ENCODE data around the gene AGFG2. TPM values are rescaled to one million over a fixed set of nuclear protein-coding genes. Genes with fewer than 3 reads are reported as not detected.
"Not testable (repeated sequence)": the region's sequence is repeated elsewhere in the genome, so short reads cannot be mapped to it uniquely, and the experiment has no call there.

The AGFG2 gene, protein sequence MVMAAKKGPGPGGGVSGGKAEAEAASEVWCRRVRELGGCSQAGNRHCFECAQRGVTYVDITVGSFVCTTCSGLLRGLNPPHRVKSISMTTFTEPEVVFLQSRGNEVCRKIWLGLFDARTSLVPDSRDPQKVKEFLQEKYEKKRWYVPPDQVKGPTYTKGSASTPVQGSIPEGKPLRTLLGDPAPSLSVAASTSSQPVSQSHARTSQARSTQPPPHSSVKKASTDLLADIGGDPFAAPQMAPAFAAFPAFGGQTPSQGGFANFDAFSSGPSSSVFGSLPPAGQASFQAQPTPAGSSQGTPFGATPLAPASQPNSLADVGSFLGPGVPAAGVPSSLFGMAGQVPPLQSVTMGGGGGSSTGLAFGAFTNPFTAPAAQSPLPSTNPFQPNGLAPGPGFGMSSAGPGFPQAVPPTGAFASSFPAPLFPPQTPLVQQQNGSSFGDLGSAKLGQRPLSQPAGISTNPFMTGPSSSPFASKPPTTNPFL
- total RNA-seq (2014; rRNA removed; shearing (Covaris generic); ENCODE audit: low replicate concordance) = 20.0 and 42.3 TPM in 2 replicates

DNA sequence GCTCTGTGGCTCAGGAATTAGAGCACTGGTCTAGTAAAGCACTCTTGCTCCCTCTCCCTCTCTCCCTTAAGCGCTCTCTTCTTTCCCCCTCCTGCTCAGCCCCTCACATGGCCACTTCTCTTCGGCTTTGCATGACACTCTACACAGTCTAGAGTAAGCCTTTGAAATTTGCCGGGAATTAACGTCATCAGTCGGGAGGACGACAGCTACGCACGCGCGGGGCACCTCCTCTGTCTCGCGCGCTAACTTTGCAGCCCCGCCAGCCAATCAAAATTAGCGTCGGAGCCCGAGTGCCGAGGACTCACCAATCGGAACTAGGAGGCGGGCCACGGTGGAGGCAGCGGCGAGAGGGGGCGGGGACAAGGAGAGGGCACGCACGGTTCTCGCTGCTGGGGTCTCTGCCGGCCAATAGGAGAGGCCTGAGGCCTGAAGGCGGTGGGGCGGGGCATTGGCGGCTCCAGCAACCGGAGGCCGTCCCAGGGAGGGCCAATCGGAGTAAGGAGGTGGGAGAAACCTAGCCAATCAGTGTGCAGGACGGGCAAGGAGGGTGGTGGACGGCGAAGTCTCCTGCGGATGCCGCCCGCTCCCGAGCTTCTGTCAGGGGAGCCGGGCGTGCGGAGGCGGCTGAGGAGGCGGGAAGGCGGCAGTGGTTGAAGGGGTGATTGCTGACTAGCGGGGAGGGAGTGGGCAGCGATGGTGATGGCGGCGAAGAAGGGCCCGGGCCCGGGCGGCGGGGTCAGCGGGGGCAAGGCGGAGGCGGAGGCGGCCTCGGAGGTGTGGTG is at the start of gene AGFG2:
Gene AGFG2 (plus strand): TSS at position 550 of the 782 bp plus-strand sequence. CDS start 144 bp downstream, at position 694.
- in situ Hi-C loops (cut with HindIII; ENCODE audit: low pct_unique_long_range_greater_than_20kb, low sequenced_read_pairs) = no loop called here
- DNase-seq (ENCODE audit: low read depth) = peak; percentile 100

DNA sequence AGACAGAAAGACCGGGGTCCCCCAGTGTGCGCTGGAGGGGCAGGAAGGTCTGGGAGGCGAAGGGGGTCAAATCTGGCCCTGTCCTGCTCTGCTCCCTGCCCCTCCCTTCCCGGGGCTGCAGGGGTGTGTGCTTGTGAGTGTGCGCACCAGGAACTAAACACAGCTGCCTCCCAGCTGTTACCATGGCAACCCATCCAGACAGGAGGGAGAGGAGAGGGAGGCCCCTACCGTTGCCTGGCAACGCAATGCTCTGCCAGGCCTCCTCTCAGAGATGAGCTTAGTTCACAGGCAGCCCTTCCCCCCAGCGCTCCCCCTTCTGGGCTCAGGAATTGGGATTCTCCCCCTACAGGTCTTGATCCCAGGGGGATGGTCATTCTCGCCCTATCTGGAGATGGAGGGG is 49.2 kb upstream of the AGFG2 start:
- DNase-seq (ENCODE audit: low read depth) = peak; percentile 76
- in situ Hi-C loops (cut with HindIII; ENCODE audit: low pct_unique_long_range_greater_than_20kb, low sequenced_read_pairs) = no loop called here

DNA sequence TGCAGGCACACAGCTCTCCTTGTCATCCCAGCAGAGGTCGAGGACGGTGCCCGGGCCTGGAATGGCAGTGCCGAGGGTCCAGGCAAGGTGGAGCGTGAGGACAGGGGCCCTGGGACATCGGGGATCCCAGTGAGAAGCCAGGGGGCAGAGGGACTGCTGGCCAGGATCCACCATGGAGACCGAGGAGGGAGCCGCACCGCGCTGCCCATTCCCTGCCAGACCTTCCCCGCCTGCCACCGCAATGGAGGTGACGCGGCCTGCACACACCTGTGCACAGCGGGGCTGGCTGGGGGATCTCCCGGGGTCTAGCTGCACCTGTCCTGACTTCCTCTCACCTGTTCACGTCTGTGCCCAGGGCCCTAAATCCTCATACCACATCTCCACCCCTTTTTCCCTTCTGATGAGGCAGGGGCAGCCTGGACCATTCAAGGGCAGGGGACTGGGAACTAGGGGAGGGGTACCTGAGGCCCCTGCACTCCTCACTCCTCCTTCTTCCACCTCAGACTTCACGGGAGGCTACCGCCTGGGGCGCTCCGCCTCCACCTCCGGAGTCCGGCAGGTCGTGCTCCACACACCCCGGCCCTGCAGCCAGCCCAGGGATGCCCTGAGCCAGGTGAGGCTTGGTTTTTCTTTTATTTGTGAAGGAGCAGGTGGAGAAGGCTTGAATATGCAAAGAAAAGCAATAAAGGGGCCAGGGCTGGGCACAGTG is 48.4 kb upstream of the AGFG2 start:
- in situ Hi-C loops (cut with HindIII; ENCODE audit: low pct_unique_long_range_greater_than_20kb, low sequenced_read_pairs) = no loop called here

DNA sequence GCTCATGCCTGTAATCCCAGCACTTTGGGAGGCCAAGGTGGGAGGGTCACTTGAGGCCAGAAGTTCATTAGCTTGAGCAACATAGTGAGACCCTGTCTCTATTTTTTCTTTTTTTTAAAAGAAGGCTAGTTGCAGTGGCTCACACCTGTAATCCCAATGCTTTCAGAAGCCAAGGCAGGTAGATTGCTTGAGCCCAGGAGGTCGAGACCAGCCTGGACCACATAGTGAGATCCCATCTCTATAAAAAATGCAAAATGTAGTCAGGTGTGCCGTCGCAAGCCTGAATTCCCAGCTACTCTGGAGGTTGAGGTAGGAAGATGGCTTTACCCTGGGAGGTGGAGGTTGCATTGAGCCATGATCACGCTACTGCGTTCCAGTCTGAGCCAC is 47.8 kb upstream of the AGFG2 start:
- no peak for DNase-seq (ENCODE audit: low read depth)
- in situ Hi-C loops (cut with HindIII; ENCODE audit: low pct_unique_long_range_greater_than_20kb, low sequenced_read_pairs) = no loop called here

More for the DNA sequence above, 48.4 kb upstream of the AGFG2 start:
- no peak for DNase-seq (ENCODE audit: low read depth)

DNA sequence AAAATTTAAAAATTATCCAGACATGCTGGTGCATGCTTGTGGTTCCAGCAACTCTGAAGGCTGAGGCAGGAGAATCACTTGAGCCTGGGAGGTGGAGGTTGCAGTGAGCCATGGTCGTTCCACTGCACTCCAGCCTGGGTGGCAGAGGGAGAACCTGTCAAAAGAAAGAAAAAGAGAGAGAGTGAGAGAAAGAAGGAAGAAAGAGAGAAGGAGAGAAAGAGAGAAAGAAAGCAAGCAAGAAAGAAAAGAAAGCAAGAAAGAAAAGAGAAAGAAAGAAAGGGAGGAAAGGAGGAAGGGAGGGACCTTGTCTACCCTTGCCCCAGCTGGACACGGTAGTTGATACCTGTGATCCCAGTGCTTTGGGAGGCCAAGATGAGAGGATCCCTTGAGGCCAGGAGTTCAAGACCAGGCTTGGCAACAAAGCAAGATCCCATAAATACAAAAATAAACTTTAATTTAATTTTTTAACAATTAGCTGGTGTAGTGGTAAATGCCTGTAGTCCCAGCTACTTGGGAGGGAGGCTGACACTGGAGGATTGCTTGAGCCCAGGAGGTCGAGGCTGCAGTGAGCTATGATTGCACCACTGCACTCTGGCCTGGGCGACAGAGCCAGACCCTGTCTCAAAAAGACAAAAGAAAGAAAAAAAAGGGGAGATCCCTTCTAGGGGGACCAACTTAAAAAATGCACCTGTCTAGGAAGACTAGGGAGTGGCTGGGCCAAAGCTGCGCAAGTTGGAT is 46.1 kb upstream of the AGFG2 start:
- no peak for DNase-seq (ENCODE audit: low read depth)
- in situ Hi-C loops (cut with HindIII; ENCODE audit: low pct_unique_long_range_greater_than_20kb, low sequenced_read_pairs) = no loop called here

DNA sequence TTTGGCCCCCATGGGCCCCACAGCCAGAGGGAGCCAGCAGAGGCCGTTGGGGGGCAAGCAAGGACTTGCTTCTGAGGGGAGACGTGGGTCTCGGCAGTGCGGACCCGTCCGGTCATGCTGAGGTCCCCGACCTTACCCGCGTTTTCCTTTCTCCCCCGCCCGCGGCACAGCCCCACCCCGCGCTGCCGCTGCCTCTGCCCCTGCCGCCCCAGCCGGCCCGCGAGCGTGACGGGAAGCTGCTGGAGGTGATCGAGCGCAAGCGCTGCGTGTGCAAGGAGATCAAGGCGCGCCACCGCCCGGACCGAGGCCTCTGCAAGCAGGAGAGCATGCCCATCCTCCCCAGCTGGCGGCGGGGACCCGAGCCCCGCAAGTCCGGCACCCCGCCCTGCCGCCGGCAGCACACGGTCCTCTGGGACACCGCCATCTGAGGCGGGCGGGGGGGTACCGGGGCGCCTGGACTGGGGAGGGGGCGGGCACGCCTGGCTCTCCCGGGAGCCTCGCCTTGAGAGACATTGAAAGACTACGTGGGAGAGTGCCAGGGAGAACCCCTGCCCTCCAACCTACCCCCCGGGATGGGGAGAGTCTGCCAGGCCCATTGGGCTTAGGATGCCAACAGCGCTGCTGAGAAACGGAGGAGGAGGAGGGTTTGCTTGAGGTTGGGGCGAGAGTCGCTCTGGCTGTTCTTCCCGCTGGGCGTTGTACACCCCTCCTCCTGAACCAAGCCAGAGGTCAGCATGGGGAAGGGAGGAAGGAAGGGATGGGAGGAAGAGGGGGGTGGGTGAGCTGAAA is 45.3 kb upstream of the AGFG2 start:
- in situ Hi-C loops (cut with HindIII; ENCODE audit: low pct_unique_long_range_greater_than_20kb, low sequenced_read_pairs) = no loop called here
- DNase-seq (ENCODE audit: low read depth) = no peak

DNA sequence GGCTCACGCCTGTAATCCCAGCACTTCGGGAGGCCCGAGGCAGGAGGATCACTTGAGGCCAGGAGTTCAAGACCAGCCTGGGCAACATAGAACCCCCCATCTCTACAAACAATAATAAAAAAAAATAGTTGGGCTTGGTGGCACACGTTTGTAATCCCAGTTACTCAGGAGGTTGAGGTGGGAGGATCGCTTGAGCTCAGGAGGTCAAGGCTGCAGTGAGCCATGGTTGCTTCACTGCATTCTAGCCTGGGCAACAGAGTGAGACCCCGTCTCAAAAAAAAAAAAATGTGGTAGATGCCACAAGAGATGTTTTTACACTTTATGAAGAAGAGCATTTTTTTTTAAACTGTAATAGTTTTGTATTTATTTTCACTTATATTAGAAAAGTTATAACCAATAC is 42.5 kb upstream of the AGFG2 start:
- no peak for DNase-seq (ENCODE audit: low read depth)
- in situ Hi-C loops (cut with HindIII; ENCODE audit: low pct_unique_long_range_greater_than_20kb, low sequenced_read_pairs) = no loop called here

DNA sequence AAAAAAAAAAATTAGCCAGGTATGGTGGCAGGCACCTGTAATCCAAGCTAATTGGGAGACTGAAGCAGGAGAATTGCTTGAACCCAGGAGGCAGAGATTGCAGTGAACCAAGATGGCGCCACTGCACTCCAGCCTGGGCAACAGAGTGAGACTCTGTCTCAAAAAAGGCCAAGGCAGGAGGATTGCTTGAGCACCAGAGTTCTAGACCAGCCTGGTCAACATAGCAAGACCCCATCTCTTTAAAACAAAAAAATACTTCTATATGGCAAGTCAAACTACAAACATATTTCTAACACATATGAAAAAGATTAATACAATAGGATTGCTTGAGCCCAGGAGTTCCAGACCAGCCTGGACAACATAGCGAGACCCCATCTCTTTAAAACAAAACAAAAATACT is 38.3 kb upstream of the AGFG2 start:
- DNase-seq (ENCODE audit: low read depth); in situ Hi-C loops (cut with HindIII; ENCODE audit: low pct_unique_long_range_greater_than_20kb, low sequenced_read_pairs): not testable (repeated sequence)

DNA sequence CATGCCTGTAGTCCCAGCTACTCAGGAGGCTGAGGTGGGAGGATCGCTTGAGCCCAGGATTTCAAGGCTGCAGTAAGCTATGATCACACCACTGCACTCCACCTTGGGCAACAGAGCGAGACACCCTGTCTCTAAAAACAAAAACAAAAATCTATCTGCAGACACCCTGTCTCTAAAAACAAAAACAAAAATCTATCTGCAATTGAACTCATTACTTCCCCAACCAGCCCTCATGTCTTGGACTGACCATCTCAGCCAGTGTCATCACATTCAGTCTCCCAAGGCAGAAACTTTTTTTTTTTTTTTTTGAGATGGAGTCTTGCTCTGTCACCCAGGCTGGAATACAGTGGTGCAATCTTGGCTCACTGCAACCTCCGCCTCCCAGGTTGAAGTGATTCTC is 35.0 kb upstream of the AGFG2 start:
- peak; percentile 89 for DNase-seq (ENCODE audit: low read depth)
- in situ Hi-C loops (cut with HindIII; ENCODE audit: low pct_unique_long_range_greater_than_20kb, low sequenced_read_pairs) = not testable (repeated sequence)

DNA sequence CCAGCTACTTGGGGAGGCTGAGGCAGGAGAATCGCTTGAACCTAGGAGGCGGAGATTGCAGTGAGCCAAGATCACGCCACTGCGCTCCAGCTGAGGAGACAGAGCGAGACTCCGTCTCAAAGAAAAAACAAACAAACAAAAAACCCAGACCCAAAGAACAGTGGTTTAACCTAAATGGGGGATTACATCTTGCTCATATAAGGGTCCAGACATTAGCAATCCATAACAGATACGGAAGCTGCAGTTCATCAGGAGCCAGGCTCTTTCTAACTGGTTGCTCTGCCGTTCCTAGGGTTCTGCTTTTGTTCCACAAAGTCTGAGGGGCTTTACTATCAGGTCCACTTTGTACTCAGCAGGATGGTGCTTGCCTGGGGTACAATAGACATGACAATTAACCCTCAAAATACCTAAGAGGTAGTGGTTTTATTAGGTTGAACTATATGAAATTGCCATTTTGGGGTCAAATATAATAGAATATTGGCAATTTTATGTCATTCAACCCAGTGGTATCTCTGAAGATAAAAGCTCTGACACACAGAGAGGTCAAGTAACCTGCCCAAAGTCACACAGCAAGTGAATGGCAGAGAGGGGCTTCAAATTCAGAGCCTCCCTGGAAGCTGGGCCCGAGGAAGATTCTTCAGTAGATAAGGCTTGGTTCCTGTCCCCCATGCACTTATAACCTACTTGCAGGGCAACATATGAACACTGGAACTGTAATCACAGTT is 34.0 kb upstream of the AGFG2 start:
- no peak for DNase-seq (ENCODE audit: low read depth)
- in situ Hi-C loops (cut with HindIII; ENCODE audit: low pct_unique_long_range_greater_than_20kb, low sequenced_read_pairs) = no loop called here

DNA sequence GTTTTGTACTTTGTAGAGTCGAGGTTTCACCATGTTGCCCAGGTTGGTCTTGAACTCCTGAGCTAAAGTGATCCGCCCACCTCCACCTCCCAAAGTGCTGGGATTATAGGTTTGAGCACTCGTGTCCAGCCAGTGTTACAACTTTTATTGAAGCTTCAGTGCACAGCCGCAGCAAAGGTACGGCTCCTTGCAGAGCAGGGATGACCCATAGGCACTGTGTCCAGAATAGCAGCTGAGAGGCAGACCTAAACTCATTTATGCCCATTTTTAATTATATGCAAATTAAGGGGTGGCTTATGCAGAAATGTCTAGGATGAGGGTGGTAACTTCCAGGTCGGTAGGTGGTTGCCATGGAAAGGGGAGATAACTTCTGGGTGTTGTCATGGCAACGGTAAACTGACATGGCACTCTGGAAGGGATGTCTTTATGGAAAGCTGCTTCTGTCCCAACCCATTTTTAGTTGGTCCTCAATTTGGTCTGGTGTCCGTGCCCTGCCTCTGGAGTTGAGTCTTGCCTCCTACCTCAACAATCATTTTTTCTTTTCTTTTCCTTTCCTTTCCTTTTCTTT is 32.6 kb upstream of the AGFG2 start:
- in situ Hi-C loops (cut with HindIII; ENCODE audit: low pct_unique_long_range_greater_than_20kb, low sequenced_read_pairs) = no loop called here

DNA sequence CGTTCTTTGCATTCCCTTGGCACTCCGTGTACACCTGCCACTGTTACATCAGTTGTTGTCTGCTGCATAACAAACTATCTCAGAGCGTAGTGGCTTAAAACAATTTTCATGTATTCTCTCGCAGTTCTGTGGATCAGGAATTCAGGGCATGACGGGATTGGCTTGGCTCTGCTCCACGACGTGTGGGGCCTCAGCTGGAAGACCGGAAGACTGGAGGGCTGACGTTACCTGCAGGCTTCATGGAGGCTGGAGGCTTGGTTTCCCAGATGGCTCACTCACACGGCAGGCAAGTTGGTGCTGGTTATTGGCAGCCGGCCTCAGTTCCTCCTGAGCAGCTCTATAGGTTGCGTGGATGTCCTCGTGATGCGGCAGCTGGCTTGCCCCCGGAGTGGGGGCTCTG is 29.8 kb upstream of the AGFG2 start:
- DNase-seq (ENCODE audit: low read depth) = no peak
- in situ Hi-C loops (cut with HindIII; ENCODE audit: low pct_unique_long_range_greater_than_20kb, low sequenced_read_pairs) = no loop called here

More for the DNA sequence above, 32.6 kb upstream of the AGFG2 start:
- peak; percentile 48 for DNase-seq (ENCODE audit: low read depth)

DNA sequence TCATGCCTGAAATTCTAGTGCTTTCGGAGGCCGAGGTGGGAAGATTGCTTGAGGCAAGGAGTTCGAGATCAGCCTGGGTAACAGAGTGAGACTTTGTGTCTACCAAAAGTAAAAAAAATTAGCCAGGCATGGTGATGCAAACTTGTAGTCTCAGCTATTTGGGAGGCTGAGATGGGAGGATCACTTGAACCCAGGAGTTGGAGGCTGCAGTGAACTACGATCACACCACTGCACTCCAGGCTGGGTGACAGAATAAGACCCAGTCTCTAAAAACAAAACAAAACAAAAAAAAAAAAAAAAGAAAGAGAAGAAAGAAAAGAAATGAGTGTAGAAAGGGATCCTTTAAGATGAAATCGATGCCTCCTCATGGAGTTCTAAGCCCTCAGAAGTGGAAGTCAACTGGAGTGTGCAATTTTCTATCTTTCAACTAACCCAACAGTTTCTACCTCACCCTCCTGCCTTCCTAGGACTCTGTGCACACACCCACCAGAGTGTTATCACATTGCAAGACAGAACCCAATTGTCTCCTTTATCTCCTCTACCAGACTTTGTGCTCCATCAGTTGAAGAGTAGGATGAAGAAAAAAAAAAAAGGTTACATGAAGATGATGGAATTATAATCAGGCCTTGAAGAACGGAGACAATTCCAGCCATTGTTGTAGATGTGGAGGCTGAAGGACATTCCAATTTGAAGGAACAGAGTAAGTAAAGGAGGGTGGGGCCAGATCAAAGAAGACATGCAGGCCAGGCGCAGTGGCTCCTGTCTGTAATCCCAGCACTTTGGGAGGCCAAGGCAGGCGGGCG is 28.4 kb upstream of the AGFG2 start:
- no peak for DNase-seq (ENCODE audit: low read depth)
- in situ Hi-C loops (cut with HindIII; ENCODE audit: low pct_unique_long_range_greater_than_20kb, low sequenced_read_pairs) = no loop called here

DNA sequence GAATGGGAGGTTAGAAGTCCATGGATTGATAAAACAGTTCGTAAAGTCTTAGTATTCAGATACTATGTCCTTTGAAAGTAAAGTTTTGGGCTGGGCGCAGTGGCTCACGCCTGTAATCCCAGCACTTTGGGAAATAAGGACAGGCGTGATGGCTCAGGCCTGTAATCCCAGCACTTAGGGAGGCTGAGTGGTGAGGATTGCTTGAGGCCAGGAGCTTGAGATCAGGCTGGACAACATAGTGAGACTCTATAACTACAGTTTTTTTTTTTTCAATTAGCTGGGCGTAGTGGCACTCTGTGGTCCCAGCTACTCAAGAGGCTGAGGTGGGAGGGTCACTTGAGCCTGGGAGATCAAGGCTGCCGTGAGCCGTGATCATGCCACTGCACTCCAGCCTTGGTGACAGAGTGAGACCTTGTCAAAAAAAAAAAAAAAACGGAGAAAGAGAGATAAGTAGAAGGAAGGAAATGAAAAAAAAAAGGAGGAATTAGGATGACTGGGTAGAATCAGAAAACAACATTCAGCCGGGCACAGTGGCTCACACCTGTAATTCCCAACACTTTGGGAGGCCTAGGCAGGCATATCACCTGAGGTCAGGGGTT is 25.7 kb upstream of the AGFG2 start:
- in situ Hi-C loops (cut with HindIII; ENCODE audit: low pct_unique_long_range_greater_than_20kb, low sequenced_read_pairs) = no loop called here
- DNase-seq (ENCODE audit: low read depth) = no peak

DNA sequence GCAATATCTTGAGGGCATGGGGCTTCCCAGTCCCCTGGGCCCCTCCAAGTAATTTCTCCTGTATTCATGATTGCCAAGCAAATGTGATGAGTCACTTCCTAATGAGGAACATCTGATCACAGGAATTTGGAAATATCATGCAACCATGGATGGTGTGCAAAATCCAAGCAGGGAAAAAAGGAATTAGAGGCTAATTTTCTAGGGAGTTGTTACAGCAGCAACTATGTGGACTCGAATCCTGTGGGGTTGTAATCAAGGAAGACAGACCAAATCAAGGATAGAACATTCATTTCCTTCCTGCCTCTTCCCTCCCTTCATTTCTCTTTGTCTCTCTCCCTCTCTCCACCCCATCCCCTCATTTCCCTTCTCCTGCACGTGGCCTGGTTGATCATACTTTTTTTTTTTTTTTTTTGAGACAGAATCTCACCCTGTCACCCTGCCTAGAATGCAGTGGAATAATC is 23.9 kb upstream of the AGFG2 start:
- in situ Hi-C loops (cut with HindIII; ENCODE audit: low pct_unique_long_range_greater_than_20kb, low sequenced_read_pairs) = no loop called here
- peak; percentile 45 for DNase-seq (ENCODE audit: low read depth)
